HG02763 (cell line): ENCODE measurements around the gene KRT75.

Source experiments
- ATAC-seq: cut with Tn5 transposase; IDR thresholded peaks from one replicate; pipeline ENCODE4 v1.9.1; 2021; ENCODE audit warnings: mild to moderate bottlenecking, moderate library complexity; ENCODE audit not compliant: unreplicated experiment

KRT75 gene

GRCh38 chr12:52395761-52396434 is 38.3 kb downstream of the KRT75 start:
- no peak for ATAC-seq

DNA sequence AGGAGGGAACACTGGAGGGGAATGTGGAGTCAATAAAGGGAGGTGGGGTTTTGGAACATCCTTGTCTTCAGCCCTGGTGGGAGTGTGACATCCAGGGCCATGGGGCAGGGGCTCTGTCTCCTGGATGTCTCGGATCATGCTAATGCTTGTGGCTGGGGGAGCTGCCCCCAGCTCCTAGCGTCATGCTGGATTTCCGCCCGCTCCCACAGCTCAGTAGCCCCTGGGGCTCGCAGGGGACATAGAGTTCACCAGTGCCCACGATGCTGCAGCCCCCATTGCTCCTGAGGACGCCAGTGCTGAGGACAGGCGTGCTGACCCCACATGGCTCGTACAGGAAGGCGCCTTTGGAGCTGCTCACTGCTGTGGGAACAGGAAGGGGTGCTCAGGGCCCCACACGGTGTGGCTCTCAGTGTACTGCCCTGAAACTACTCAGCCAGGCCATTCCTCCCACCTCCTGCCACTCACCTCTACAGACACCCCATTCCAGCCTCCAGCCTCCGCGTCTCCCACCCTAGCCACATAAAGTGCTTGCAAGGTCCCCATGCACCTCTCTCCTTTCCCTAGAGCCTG is 39.2 kb downstream of the KRT75 start:
- ATAC-seq = no peak

- ATAC-seq = no peak
Observed at GRCh38 chr12:52392465-52393007, 41.6 kb downstream of the KRT75 start.

- no peak for ATAC-seq
Observed at GRCh38 chr12:52391618-52392002, 42.6 kb downstream of the KRT75 start.

DNA sequence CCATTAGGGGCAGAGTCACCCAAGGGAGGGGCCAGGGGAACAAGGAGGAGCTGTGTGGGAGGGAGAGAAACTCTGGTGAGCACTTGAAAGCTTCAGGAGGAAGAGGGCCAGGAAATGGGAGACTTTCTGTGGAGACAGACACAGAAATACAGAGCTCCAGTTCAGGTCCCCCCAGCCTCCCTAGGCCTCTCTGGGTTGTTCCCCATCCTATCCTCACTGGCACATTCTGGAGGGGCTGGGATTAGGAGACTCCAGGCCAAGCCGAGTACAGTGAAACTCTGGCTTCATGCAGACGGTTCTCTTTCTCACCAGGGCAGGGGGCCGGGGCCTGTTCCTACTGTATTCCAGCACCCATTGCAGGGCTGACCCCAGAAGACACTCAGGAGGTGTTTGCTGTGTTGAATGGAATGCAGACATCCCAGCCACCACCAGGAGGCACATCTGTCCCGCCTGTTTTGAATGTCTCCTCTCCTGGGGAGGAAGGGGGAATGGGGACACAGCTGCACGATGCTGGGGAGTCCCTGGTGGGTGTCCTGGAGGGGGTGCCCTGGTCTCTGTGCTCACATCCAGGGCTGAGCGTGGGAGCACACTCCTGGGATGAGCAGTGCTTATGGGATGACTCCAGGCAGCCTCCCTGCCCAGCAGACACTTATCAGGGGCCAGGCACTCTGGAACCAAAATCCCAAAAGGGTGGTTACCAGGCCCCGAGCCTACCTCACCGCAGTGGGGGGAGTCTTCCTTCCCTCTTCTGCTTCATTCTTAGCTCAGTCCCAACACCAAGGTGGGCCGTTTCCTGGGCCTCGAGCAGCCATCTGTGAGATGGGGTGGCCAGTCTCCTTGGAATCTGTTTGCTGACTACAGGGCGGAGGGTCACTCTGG is 43.2 kb downstream of the KRT75 start:
- ATAC-seq = no peak

DNA sequence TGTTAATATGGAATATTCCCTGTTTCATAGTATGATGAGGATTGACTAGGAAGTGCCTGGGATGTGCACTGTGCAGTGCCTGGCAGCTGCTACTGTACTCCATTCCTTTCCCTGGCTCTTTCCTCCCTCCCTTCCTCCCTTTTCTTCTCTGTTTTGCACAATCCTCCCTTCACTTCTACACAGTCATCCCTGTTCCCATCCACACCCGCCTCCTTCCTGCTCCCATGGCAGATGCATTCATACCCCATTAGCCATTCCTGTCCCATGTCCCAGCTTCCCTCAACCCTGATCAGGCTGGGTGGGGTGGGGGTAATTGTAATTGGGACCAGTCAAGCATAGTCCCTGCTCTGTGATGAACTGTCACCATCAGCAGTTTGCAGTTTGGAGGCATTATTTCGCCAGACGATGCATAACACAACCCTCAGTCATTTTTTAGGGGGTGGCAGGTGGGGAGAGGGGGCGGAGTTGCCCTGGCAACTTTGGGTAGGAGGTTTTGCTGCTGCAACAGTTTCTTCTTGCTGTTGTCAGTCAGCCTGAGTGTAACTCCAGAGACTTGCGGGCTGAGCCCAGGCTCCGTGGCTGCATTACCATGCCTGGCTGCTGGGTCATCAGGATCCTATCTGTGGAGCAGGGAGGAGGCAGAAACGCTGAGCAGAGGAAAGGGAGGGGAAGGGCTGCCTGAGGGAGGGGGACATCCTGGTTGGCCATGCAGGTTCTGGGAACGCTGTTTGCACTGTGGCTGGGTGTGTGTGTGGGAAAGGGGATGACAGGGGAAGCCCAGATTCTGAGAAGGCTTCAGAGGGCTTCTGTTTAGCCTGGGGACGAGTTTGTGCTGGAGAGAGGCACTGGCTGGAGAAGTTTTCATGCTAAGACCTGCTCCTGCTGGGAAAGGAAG is 44.6 kb downstream of the KRT75 start:
- ATAC-seq = no peak

DNA sequence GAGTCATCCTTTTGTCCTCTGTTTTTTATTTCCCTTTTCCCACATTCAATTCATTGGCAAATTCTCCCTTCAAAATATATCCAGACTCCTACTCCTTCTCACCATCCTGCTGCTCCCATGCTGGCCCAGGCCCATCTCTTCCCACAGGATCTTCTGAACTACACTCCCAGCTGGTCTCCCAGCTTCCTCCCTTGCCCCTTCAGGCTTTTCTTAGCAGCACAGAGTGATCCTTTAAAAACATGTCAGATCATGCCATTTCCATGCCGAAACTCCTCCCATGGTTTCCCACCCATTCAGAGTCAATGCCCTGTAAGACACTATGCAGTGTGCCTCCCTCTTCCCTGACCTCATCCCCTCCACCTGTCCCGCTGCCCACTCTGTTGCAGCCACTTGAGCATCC is 46.3 kb downstream of the KRT75 start:
- no peak for ATAC-seq

GRCh38 chr12:52385226-52385702 is 48.9 kb downstream of the KRT75 start, which contains the start of gene KRT84:
KRT84 (minus strand) TSS chr12:52385652; CDS start chr12:52385585, 67 bp downstream.
- ATAC-seq = no peak

DNA sequence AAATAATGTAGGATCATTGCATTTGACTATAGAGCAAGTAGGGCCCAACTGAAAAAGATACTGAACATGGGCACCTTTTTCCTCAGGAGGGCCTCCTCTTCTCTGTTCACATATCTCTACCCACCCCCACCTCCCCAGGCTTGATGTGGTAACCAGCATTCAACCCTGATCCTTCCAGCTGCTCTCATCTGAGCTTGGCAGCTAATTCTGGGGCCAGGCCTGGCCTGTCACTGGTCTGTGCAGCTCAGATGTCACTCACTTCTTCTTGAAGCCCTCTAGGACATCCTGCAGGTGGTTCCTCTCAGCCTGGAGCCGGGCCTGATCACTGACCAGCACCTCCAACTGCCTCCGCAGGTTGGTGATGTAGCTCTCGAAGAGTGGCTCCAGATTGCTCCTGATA is 50.8 kb downstream of the KRT75 start:
- no peak for ATAC-seq

- ATAC-seq = no peak
Observed at GRCh38 chr12:52382854-52383253, 51.3 kb downstream of the KRT75 start.

DNA sequence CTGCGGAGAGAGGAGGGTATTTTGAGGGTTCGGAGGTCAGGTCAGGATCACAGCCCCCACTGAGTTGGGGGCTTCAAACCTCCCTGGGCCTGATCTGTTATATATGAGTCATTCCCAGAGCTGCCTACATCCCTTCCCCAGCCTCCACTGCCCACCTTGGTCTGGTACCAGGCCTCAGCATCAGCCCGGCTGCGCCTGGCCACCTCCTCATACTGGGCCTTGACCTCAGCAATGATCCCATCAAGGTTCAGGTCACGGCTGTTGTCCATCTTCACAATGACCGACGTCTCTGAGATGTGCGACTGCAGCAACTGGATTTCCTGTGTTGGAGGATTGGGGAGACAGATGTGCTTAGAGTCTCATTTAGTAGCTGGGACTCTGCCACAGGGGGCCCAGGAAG is 53.0 kb downstream of the KRT75 start:
- ATAC-seq = no peak

DNA sequence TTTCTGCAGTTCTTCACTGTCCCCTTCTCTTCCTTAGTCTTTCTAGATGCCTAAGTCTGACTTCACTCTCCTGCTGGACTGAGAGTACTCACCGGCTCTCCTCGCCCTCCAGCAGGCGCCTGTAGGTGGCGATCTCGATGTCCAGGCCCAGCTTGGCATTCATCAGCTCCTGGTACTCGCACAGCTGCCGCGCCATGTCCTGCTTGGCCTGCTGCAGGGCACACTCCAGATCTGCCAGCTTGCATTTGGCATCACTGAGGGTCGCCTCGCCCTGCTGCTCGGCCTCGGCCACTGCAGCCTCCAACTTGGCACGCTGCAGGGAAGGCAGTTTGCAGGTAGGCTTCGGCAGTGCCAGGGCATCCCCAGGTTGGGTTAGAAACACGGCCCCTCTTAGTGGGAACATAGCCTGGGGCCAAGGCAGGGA is 53.9 kb downstream of the KRT75 start:
- no peak for ATAC-seq

DNA sequence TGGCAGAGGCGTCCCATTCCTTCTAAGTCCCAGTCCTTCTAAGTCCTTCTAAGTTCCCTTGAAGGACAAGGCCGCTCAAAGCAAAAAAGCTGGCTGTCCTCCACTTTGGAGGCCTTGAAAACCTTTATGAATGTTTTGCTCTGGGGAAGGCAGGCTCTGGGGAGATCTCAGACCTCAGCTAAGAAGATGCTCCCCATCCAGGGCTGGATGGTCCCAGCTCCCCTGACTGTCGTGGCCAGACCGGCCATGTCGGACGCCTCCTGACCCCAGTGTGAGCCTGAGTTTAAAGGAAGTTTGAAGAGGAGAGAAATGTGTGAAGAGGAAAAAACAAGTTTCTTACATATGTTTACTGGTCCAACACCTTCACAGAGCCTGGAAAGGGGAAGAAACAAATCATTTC is 54.6 kb downstream of the KRT75 start:
- ATAC-seq = no peak

DNA sequence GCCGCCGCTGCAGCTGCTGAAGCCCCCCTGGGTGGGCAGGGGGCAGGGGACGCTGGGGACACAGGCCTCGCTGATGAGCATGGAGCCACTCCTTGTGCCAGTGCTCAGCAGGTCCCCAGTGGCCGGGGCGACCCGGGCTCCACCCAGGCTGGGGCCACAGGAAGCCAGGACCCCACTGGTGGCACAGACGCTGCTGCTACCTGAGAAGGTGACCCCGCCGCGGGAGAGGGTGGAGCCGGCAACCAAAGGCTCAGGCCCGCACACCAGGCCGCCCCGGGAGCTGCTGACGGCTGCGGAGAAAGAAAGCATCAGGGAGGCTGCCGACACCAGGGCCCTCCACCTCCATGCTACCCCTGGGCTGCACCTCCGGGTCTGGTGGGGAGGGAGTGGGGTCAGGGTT is 56.1 kb downstream of the KRT75 start:
- ATAC-seq = no peak

- ATAC-seq = no peak
Observed at GRCh38 chr12:52377266-52377665, 56.9 kb downstream of the KRT75 start.
